AG09319 (cell line): ENCODE data around the gene TTLL8.

Source experiments
- DNase-seq: peaks from one replicate; pipeline ENCODE4 v3.0.0-alpha.2; 2010; ENCODE audit warnings: low read depth; ENCODE audit errors: extremely low read depth
- CTCF ChIP-seq: IDR thresholded peaks from 2 replicates; pipeline ENCODE4 v1.5.1; 2011; ENCODE audit warnings: low read depth, mild to moderate bottlenecking, inconsistent platforms, low read length, moderate library complexity

TTLL8 gene

GRCh38 chr22:50061141-50061823, 3.2 kb upstream of the TTLL8 start:
- TF ChIP-seq CTCF = no peak
- no peak for DNase-seq

- no peak for DNase-seq
- no peak for TF ChIP-seq CTCF
Observed at GRCh38 chr22:50060441-50061140, 2.5 kb upstream of the TTLL8 start.

GRCh38 chr22:50059881-50060262, 1.8 kb upstream of the TTLL8 start:
- DNase-seq = no peak
- TF ChIP-seq CTCF = no peak

GRCh38 chr22:50058906-50059880, 1.1 kb upstream of the TTLL8 start:
- no peak for DNase-seq
- TF ChIP-seq CTCF = no peak; the same call in 1 of the 2 replicates

- DNase-seq = no peak
- TF ChIP-seq CTCF = no peak
Observed at GRCh38 chr22:50057278-50058060, 629 bp downstream of the TTLL8 start.

- no peak for TF ChIP-seq CTCF
- DNase-seq = no peak
Observed at GRCh38 chr22:50056214-50056972, 1.7 kb downstream of the TTLL8 start.
